ENCODE measurements around the gene MAL. TPM values are rescaled to one million over a fixed set of nuclear protein-coding genes. Genes with fewer than 3 reads are reported as not detected.

The MAL gene
- total and polyA plus RNA-seq, 2 of the 4 experiments (the other 2 are of a cell fraction), result not detected

GRCh38 chr2:95010718-95011117 is 14.8 kb upstream of the MAL start:
- no peak for DNase-seq
- no peak overlapping the region for H3K4me2 ChIP-seq (ENCODE audit: low read depth, low read length)
- in situ Hi-C loops (cut with MboI; ENCODE audit: low sequenced_read_pairs), result no loop called here
- H3K4me1 ChIP-seq (ENCODE audit: control insufficient read depth, insufficient read depth, low read length), result no peaks in the 10 kb centered on the region
- no peak overlapping the region for H2BK120ac ChIP-seq (ENCODE audit: low read depth, low read length)
- no peak for TF ChIP-seq RFX5 (IDR thresholded peaks at IDR 0.05; ENCODE audit: low read depth, low read length)
- TF ChIP-seq RAD21 (IDR thresholded peaks at IDR 0.05; ENCODE audit: low read length), result no peak
- no peak for TF ChIP-seq BHLHE40 (IDR thresholded peaks at IDR 0.05; ENCODE audit: low read depth, low read length)
- TF ChIP-seq MXI1 (IDR thresholded peaks at IDR 0.05; ENCODE audit: borderline replicate concordance, low read depth, low read length), result no peak
- TF ChIP-seq NFE2L2 (IDR thresholded peaks at IDR 0.05; ENCODE audit: low read depth, low read length), result no peak
- TF ChIP-seq MAFK (IDR thresholded peaks at IDR 0.05; ENCODE audit: low read depth, low read length), result no peak
- TF ChIP-seq ELK1 (IDR thresholded peaks at IDR 0.05; ENCODE audit: borderline replicate concordance, low read depth, low read length), result no peak
- no peak for TF ChIP-seq CEBPB (IDR thresholded peaks at IDR 0.05; ENCODE audit: low read depth, low read length)
- TF ChIP-seq POLR2A (IDR thresholded peaks at IDR 0.05; ENCODE audit: low read depth, low read length), result no peak
- no peak for TF ChIP-seq USF2 (IDR thresholded peaks at IDR 0.05; ENCODE audit: low read depth, low read length)
- TF ChIP-seq SMC3 (IDR thresholded peaks at IDR 0.05; ENCODE audit: low read depth, low read length), result no peak
- no peak for TF ChIP-seq CHD1 (IDR thresholded peaks at IDR 0.05; ENCODE audit: low read depth, low read length)
- no peak for TF ChIP-seq RCOR1 (IDR thresholded peaks at IDR 0.05; ENCODE audit: insufficient replicate concordance, low read length)
- TF ChIP-seq MAZ (IDR thresholded peaks at IDR 0.05; ENCODE audit: borderline replicate concordance, low read depth, low read length), result no peak
- no peak for TF ChIP-seq CTCF (conservative IDR thresholded peaks at IDR 0.05; ENCODE audit: low read depth, low read length)
- TF ChIP-seq FOS (IDR thresholded peaks at IDR 0.05; ENCODE audit: low read depth, low read length), result no peak
- no peaks in the 10 kb centered on the region for H3K9me1 ChIP-seq (ENCODE audit: insufficient read depth, low read length)
- no peak for ATAC-seq (ENCODE audit: low read depth)
- H3K14ac ChIP-seq (replicated peaks; ENCODE audit: low read depth, low read length), result no peak overlapping the region
- H3K4me3 ChIP-seq (ENCODE audit: insufficient read depth, low read depth, low read length), result no peak overlapping the region
- intact Hi-C loops (cut with micrococcal nuclease), result no loop called here
- no peak overlapping the region for H3K4ac ChIP-seq (ENCODE audit: low read depth, low read length)
- H4K8ac ChIP-seq (ENCODE audit: low read depth in 2 of 2, low read length in 2 of 2), result no peak overlapping the region
- BruUV-seq (replicated peaks), result no TSS peak
- H3K36me3 ChIP-seq (ENCODE audit: control insufficient read depth, insufficient read depth, low read length), result no peaks in the 10 kb centered on the region
- H2BK20ac ChIP-seq (ENCODE audit: low read depth, low read length), result no peak overlapping the region
- H3K9ac ChIP-seq (ENCODE audit: low read depth, low read length), result no peak overlapping the region
- no peaks in the 10 kb centered on the region for H3K79me1 ChIP-seq (ENCODE audit: low read depth in 1 of 2, low read length in 2 of 2)
- peaks cover 34% of the 10 kb centered on the region; the same call in 1 of the 2 replicates for H3K27me3 ChIP-seq (ENCODE audit: control insufficient read depth, insufficient read depth, low read length)
- ChIA-PET CTCF (no interaction called here), POLR2A (ENCODE audit: unreplicated experiment) (no interaction called here)
- no peak overlapping the region for H2BK15ac ChIP-seq (ENCODE audit: low read depth, low read length)
- no peak overlapping the region for H2AK5ac ChIP-seq (ENCODE audit: low read depth, low read length)
- dilution Hi-C loops (cut with HindIII; ENCODE audit: low sequenced_read_pairs, unreplicated experiment), result no loop called here
- no peaks in the 10 kb centered on the region; the same call in 1 of the 2 replicates for H4K20me1 ChIP-seq (ENCODE audit: insufficient read depth, low read length)
- H3K27ac ChIP-seq (ENCODE audit: insufficient read depth, low read length), result no peak overlapping the region
- no peak overlapping the region for H3K23ac ChIP-seq (ENCODE audit: low read depth, low read length)
- no peak overlapping the region for H4K91ac ChIP-seq (ENCODE audit: insufficient read depth, low read depth, low read length)
- peak overlapping the region; percentile 23 for H2AK9ac ChIP-seq (replicated peaks; ENCODE audit: low read depth, low read length, poor library complexity)
- no peak overlapping the region for H2BK5ac ChIP-seq (ENCODE audit: low read depth, low read length, poor library complexity, severe bottlenecking)
- H2AFZ ChIP-seq (replicated peaks; ENCODE audit: low read length, poor library complexity), result no peak overlapping the region
- H4K5ac ChIP-seq (ENCODE audit: low read depth, low read length), result no peak overlapping the region
- no peak overlapping the region for H3K56ac ChIP-seq (ENCODE audit: extremely low read depth, insufficient read depth, low read length)
- WGBS, 2 experiments (ENCODE audit: extremely low coverage in 2 of 2, insufficient read length in 1 of 2), result 100% methylated on average over 3 of the region's 9 CpGs; no CpG with 5 or more reads in 1 of the 2 experiments
- no peaks in the 10 kb centered on the region for H3K9me3 ChIP-seq (ENCODE audit: control insufficient read depth, insufficient read depth, low read length)
- H3K18ac ChIP-seq (ENCODE audit: low read depth, low read length), result no peak overlapping the region

All from IMR-90 (cell line).